Progenitor cell of endocrine pancreas (in vitro differentiated cells): ENCODE data around the gene ATP8A2. TPM values are rescaled to one million over a fixed set of nuclear protein-coding genes. Genes with fewer than 3 reads are reported as not detected.

Experiments used
- DNase-seq: peaks from one replicate; pipeline ENCODE4 v3.0.0; 2021; ENCODE audit warnings: low spot score; ENCODE audit not compliant: unreplicated experiment
- H3K27ac Mint-ChIP-seq: 2 replicates; pipeline ENCODE4 v1.8.0; 2021; ENCODE audit warnings: mild to moderate bottlenecking, moderate library complexity, mixed read lengths
- H3K27me3 Mint-ChIP-seq: 2 replicates; pipeline ENCODE4 v1.8.0; 2021; ENCODE audit warnings: mixed read lengths
- H3K36me3 Mint-ChIP-seq: 2 replicates; pipeline ENCODE4 v1.8.0; 2022; ENCODE audit warnings: mixed read lengths; ENCODE audit not compliant: insufficient read depth
- H3K4me1 Mint-ChIP-seq: 2 replicates; pipeline ENCODE4 v1.8.0; 2021; ENCODE audit warnings: low read depth, mixed read lengths
- H3K4me3 Mint-ChIP-seq: 2 replicates; pipeline ENCODE4 v1.8.0; 2021; ENCODE audit warnings: low read depth, mild to moderate bottlenecking, moderate library complexity, mixed read lengths
- H3K9me3 Mint-ChIP-seq: 2 replicates; pipeline ENCODE4 v1.8.0; 2021; ENCODE audit warnings: low read depth, mixed read lengths
- CTCF ChIP-seq: fragments of 200-600 bp; sonication (generic); IDR thresholded peaks from one replicate; pipeline ENCODE4 v1.5.0; 2021; ENCODE audit warnings: antibody characterized with exemption, mild to moderate bottlenecking; ENCODE audit not compliant: unreplicated experiment
- total RNA-seq: library from RNA; stranded (reverse); gene quantifications from 2 replicates; pipeline ENCODE4 v1.2.1, GENCODE V29; 2021

The ATP8A2 gene
- total RNA-seq, 1 donor from 2014 or later, result 0.38 TPM

GRCh38 chr13:25912961-25913360 lies 541.2 kb downstream of the ATP8A2 start:
- peaks cover 3% of the 10 kb centered on the region for H3K27me3 Mint-ChIP-seq
- peaks cover 29% of the 10 kb centered on the region for H3K4me1 Mint-ChIP-seq
- no peak for TF ChIP-seq CTCF
- no peak overlapping the region for H3K4me3 Mint-ChIP-seq
- no peak overlapping the region for H3K27ac Mint-ChIP-seq
- H3K9me3 Mint-ChIP-seq, result no peaks in the 10 kb centered on the region
- no peak for DNase-seq
- no peaks in the 10 kb centered on the region for H3K36me3 Mint-ChIP-seq

GRCh38 chr13:25915840-25916518 lies 544.2 kb downstream of the ATP8A2 start:
- Mint-ChIP-seq H3K27me3 (peaks cover 3% of the 10 kb centered on the region), H3K4me3 (no peak overlapping the region), H3K27ac (no peak overlapping the region), H3K9me3 (no peaks in the 10 kb centered on the region), H3K36me3 (no peaks in the 10 kb centered on the region), H3K4me1 (peaks cover 14% of the 10 kb centered on the region)
- no peak for DNase-seq
- no peak for TF ChIP-seq CTCF

GRCh38 chr13:25920277-25920676 lies 548.5 kb downstream of the ATP8A2 start:
- Mint-ChIP-seq H3K27me3 (peaks cover 3% of the 10 kb centered on the region), H3K4me1 (peaks cover 4% of the 10 kb centered on the region), H3K9me3 (no peaks in the 10 kb centered on the region), H3K36me3 (no peaks in the 10 kb centered on the region), H3K4me3 (no peak overlapping the region), H3K27ac (no peak overlapping the region)
- DNase-seq, result no peak
- TF ChIP-seq CTCF, result no peak

- no peak overlapping the region for H3K27ac Mint-ChIP-seq
- H3K36me3 Mint-ChIP-seq, result no peaks in the 10 kb centered on the region
- TF ChIP-seq CTCF, result no peak
- peaks cover 3% of the 10 kb centered on the region for H3K27me3 Mint-ChIP-seq
- no peaks in the 10 kb centered on the region for H3K9me3 Mint-ChIP-seq
- no peak for DNase-seq
- no peak overlapping the region for H3K4me3 Mint-ChIP-seq
- peaks cover 4% of the 10 kb centered on the region for H3K4me1 Mint-ChIP-seq
These were observed 549.2 kb downstream of the ATP8A2 start for GRCh38 chr13:25920931-25921330.

- no peaks in the 10 kb centered on the region for H3K36me3 Mint-ChIP-seq
- no peak for TF ChIP-seq CTCF
- no peaks in the 10 kb centered on the region for H3K9me3 Mint-ChIP-seq
- peaks cover 4% of the 10 kb centered on the region for H3K4me1 Mint-ChIP-seq
- no peaks in the 10 kb centered on the region for H3K27me3 Mint-ChIP-seq
- no peak overlapping the region for H3K4me3 Mint-ChIP-seq
- no peak overlapping the region for H3K27ac Mint-ChIP-seq
- DNase-seq, result no peak
These were observed 550.6 kb downstream of the ATP8A2 start for GRCh38 chr13:25922376-25922775.
